ENCODE results near the gene LRRC32. TPM values are rescaled to one million over a fixed set of nuclear protein-coding genes. Genes with fewer than 3 reads are reported as not detected.

LRRC32 gene
- total and polyA plus RNA-seq, 2 experiments from 2014 or later = 0.42 to 0.58 TPM

- TF ChIP-seq EZH2phosphoT487 (IDR thresholded peaks at IDR 0.05; ENCODE audit: unreplicated experiment) = no peak
Measured at GRCh38 chr11:76640501-76640900, 30.0 kb downstream of the LRRC32 start (continued).

GRCh38 chr11:76639621-76640020, 30.9 kb downstream of the LRRC32 start:
- ATAC-seq (no peak), DNase-seq (ENCODE audit: low spot score) (no peak)
- no peak overlapping the region for H3K4me2 ChIP-seq
- Mint-ChIP-seq H3K36me3 (ENCODE audit: low read depth) (no peaks in the 10 kb centered on the region; the same call in 2 of the 3 replicates), H3K4me3 (no peak overlapping the region), H3K9me3 (no peaks in the 10 kb centered on the region), H3K4me1 (peaks cover 12% of the 10 kb centered on the region), H3K27me3 (ENCODE audit: insufficient read depth, low read depth, poor library complexity) (peaks cover 7% of the 10 kb centered on the region), H3K27ac (no peak overlapping the region)
- no peak overlapping the region for H3K27ac ChIP-seq (ENCODE audit: low read depth)
- TF ChIP-seq NANOG (IDR thresholded peaks at IDR 0.05; ENCODE audit: borderline replicate concordance) = no peak
- no peak for TF ChIP-seq POLR2AphosphoS5 (IDR thresholded peaks at IDR 0.05; ENCODE audit: low read depth)
- no peak for TF ChIP-seq STAT1 (IDR thresholded peaks at IDR 0.05; ENCODE audit: unreplicated experiment)
- no peak for TF ChIP-seq ZNF114 (CRISPR knock-in tag; IDR thresholded peaks at IDR 0.05)
- no peak for TF ChIP-seq ZNF462 (CRISPR knock-in tag; IDR thresholded peaks at IDR 0.05)
- no peak for TF ChIP-seq REST (IDR thresholded peaks at IDR 0.05; ENCODE audit: unreplicated experiment)
- TF ChIP-seq EZH2phosphoT487 (IDR thresholded peaks at IDR 0.05; ENCODE audit: unreplicated experiment) = no peak
- no peaks in the 10 kb centered on the region for H3K4me1 ChIP-seq (ENCODE audit: insufficient read depth)
- no peak overlapping the region for H3K4me3 ChIP-seq
- H3K36me3 ChIP-seq (ENCODE audit: insufficient read depth) = no peaks in the 10 kb centered on the region
- H3K27me3 ChIP-seq (ENCODE audit: insufficient read depth) = no peaks in the 10 kb centered on the region
- H2AFZ ChIP-seq = no peak overlapping the region
- no peaks in the 10 kb centered on the region for H4K20me1 ChIP-seq (replicated peaks; ENCODE audit: insufficient read depth)
- H3K79me2 ChIP-seq (replicated peaks; ENCODE audit: insufficient read depth) = no peaks in the 10 kb centered on the region
- no peaks in the 10 kb centered on the region for H3F3A ChIP-seq (replicated peaks; ENCODE audit: low read depth)
- H3K9me2 ChIP-seq (ENCODE audit: insufficient read depth) = peaks cover 8% of the 10 kb centered on the region; the same call in 1 of the 2 replicates
